Chondrocyte (in vitro differentiated cells): ENCODE results near the gene CRYGN. TPM values are rescaled to one million over a fixed set of nuclear protein-coding genes. Genes with fewer than 3 reads are reported as not detected.

Source experiments
- DNase-seq: peaks from one replicate; pipeline ENCODE4 v3.0.0; 2021; ENCODE audit warnings: mixed read lengths, low spot score
- H3K27ac Mint-ChIP-seq: one replicate; pipeline ENCODE4 v1.8.0; 2021; ENCODE audit warnings: mild to moderate bottlenecking, moderate library complexity, mixed read lengths; ENCODE audit not compliant: unreplicated experiment
- H3K27me3 Mint-ChIP-seq: 2 replicates; pipeline ENCODE4 v1.8.0; 2021; ENCODE audit warnings: low read depth, mixed read lengths
- H3K36me3 Mint-ChIP-seq: 2 replicates; pipeline ENCODE4 v1.8.0; 2021; ENCODE audit warnings: low read depth, mixed read lengths
- H3K4me1 Mint-ChIP-seq: 2 replicates; pipeline ENCODE4 v1.8.0; 2021; ENCODE audit warnings: low read depth, mild to moderate bottlenecking, mixed read lengths
- H3K4me3 Mint-ChIP-seq: one replicate; pipeline ENCODE4 v1.8.0; 2021; ENCODE audit warnings: mild to moderate bottlenecking, moderate library complexity, mixed read lengths; ENCODE audit not compliant: unreplicated experiment
- H3K9me3 Mint-ChIP-seq: 2 replicates; pipeline ENCODE4 v1.8.0; 2021; ENCODE audit warnings: low read depth, mixed read lengths
- CTCF ChIP-seq: fragments of 200-600 bp; sonication (generic); IDR thresholded peaks from 2 replicates; pipeline ENCODE4 v1.5.0; 2021; ENCODE audit warnings: antibody characterized with exemption, mild to moderate bottlenecking, moderate library complexity
- total RNA-seq: library from RNA; stranded (reverse); gene quantifications from 3 replicates; pipeline ENCODE4 v1.2.1, GENCODE V29; 2021

The CRYGN gene
- total RNA-seq, 1 donor from 2014 or later: not detected

- Mint-ChIP-seq H3K36me3 (no peaks in the 10 kb centered on the region), H3K27me3 (peaks cover 24% of the 10 kb centered on the region), H3K4me3 (no peak overlapping the region), H3K27ac (no peak overlapping the region), H3K4me1 (peaks cover 14% of the 10 kb centered on the region), H3K9me3 (no peaks in the 10 kb centered on the region)
- TF ChIP-seq CTCF: no peak
- DNase-seq: peak; percentile 78
Observed at GRCh38 chr7:151398446-151399304, 41.3 kb downstream of the CRYGN start.

- Mint-ChIP-seq H3K9me3 (no peaks in the 10 kb centered on the region), H3K27me3 (peaks cover 33% of the 10 kb centered on the region), H3K27ac (no peak overlapping the region), H3K4me1 (peaks cover under 1% of the 10 kb centered on the region), H3K4me3 (no peak overlapping the region), H3K36me3 (no peaks in the 10 kb centered on the region)
- no peak for TF ChIP-seq CTCF
- peak; percentile 86 for DNase-seq
Observed at GRCh38 chr7:151397026-151397425, 42.9 kb downstream of the CRYGN start.

- no peak for TF ChIP-seq CTCF
- Mint-ChIP-seq H3K27me3 (peaks cover 33% of the 10 kb centered on the region), H3K9me3 (no peaks in the 10 kb centered on the region), H3K27ac (no peak overlapping the region), H3K4me1 (no peaks in the 10 kb centered on the region), H3K36me3 (no peaks in the 10 kb centered on the region), H3K4me3 (no peak overlapping the region)
- DNase-seq: peak; percentile 59
Observed at GRCh38 chr7:151396328-151396970, 43.5 kb downstream of the CRYGN start.

GRCh38 chr7:151395036-151395367, 44.9 kb downstream of the CRYGN start:
- H3K36me3 Mint-ChIP-seq: no peaks in the 10 kb centered on the region
- H3K4me3 Mint-ChIP-seq: no peak overlapping the region
- no peaks in the 10 kb centered on the region for H3K9me3 Mint-ChIP-seq
- DNase-seq: peak; percentile 48
- no peak for TF ChIP-seq CTCF
- H3K27ac Mint-ChIP-seq: no peak overlapping the region
- no peaks in the 10 kb centered on the region for H3K4me1 Mint-ChIP-seq
- H3K27me3 Mint-ChIP-seq: peaks cover 29% of the 10 kb centered on the region

GRCh38 chr7:151394076-151395035, 45.6 kb downstream of the CRYGN start:
- Mint-ChIP-seq H3K9me3 (no peaks in the 10 kb centered on the region), H3K27me3 (peaks cover 30% of the 10 kb centered on the region), H3K4me1 (no peaks in the 10 kb centered on the region), H3K36me3 (no peaks in the 10 kb centered on the region), H3K4me3 (no peak overlapping the region), H3K27ac (no peak overlapping the region)
- peak; percentile 87 for DNase-seq
- no peak for TF ChIP-seq CTCF
